GM18517 (cell line): ENCODE measurements around the gene SPATA32.
"Not testable (repeated sequence)": the region's sequence is repeated elsewhere in the genome, so short reads cannot be mapped to it uniquely, and the experiment has no call there.

ENCODE experiments used
- ATAC-seq: cut with Tn5 transposase; IDR thresholded peaks from one replicate; pipeline ENCODE4 v1.9.1; 2021; ENCODE audit warnings: mild to moderate bottlenecking, moderate library complexity; ENCODE audit not compliant: unreplicated experiment

Gene SPATA32

GRCh38 chr17:45273551-45273957 is 11.7 kb upstream of the SPATA32 start:
- ATAC-seq: no peak

GRCh38 chr17:45271603-45272002 is 9.7 kb upstream of the SPATA32 start:
- ATAC-seq: no peak

DNA sequence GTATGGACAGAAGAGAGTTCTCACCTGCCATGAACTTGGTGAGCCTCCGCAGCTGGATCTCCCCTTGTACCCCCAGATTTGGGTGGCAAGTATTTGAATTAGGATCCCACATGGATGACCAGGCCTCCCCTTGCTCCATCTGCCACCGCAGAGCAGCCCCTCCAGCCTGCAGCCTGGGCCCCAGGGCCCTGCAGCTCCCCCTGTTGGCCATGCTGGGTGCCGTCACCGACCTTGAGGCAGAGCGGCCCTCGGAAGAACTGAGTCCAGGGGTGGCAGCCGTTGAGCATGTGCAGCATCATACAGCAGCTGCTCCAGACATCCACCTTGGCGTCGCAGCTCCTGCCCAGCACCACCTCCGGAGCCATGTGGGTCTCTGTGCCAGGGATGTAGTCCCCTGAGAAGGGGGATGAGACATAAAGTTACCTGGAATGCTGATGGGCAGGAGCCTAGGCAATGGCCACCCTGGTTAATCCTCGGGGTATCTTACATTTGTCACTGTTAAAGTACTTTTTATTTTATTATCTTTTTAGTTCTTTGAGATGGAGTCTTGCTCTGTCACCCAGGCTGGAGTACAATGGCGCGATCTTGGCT is 9.0 kb upstream of the SPATA32 start:
- ATAC-seq: no peak

GRCh38 chr17:45269912-45270311 is 8.0 kb upstream of the SPATA32 start:
- no peak for ATAC-seq

DNA sequence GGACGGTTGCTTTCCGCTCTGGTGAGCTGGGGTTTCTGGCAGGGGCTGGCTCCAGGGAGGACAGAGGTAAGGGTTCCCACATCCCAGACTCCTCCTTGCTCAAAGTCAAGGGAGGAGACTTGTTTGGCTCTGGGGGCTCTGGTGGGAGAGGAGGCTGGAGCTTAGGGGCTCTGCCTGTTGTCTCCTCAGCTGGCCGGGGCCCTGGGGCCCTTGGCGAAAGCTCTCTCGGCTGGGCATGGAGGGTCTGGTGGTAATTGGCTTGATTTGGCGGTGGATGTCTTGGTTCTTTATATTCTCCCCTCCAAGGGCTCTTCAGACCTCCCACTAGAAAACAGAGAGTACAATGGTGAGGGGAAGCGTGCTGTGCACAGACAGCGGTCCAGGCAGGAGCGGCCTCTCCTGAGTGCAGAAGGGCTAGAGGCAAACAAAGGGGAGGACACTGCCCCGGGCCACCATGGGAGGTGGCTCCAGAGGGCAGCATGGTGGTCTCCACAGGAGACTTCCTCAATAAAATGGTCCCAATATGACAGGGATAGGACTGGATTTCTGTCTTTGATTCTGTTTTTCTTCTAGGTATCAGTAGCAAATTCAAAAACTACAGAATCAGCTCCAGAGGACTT is 5.7 kb upstream of the SPATA32 start:
- no peak for ATAC-seq

DNA sequence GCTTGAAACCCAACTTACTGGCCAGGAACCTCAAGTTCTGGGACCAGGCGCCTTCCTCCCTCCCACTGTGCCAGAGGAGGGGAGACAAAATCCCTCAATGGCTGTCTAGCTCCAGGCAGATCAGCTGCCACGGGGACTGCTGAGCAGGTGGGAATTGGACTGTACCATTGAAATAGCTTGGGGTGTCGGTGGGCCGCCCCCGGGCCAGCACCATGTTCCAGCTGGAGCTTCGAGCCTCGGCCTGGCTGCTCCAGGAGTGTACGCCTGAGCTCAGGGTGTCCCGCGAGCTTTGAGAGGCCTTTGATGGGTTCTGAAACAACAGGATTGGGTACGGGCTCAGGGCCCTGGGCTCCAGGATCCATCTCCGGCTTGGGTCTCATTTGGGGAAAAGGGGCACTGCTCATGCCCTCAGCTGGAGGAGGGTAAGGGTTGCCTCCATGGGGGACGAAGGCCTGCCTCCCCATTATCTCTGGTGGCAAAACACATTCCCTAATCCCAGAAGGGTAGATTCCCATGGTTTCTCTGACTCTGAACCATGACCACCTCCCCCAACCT is 4.6 kb upstream of the SPATA32 start:
- no peak for ATAC-seq

GRCh38 chr17:45265821-45266220 is 3.9 kb upstream of the SPATA32 start:
- ATAC-seq: no peak

DNA sequence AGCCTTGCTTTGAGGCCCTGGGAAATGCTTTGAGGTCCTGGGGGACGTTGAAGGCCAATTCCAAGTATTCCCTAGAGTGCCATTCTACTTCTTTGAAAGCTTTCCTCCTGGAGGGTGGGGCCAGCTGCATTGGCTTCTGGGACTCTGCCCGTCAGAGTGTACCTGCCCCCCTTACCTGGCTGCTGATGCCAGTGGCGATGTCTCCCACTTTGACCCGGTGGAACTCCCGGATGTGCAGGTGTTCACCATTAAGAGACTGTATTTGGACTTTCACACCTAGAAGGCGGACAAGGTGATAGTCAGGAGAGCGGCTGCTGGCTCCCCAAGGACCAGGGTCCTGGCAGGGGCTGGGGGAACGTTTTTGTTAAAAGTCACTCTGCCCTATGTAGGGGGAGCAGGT is 3.1 kb upstream of the SPATA32 start:
- ATAC-seq: no peak

GRCh38 chr17:45264430-45264829 is 2.5 kb upstream of the SPATA32 start:
- no peak for ATAC-seq

DNA sequence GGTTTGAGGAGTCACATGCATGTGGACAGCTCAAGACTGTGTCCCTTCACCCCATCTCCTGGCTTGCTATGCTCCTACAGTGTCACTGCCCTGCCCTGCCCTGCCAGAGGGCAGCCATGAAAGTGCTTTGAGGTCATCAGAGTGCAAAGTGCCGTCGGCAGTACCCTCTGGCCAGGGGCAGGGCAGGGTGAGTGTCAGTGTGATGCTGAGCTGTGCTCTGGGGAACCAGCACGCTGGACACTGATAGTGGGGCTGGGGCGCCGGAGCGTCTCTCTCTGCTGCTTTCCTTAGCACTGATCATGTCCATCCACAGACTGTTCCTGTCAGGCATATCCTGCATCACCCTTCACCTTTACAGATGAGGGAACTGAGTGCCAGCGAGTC is 1.6 kb upstream of the SPATA32 start:
- no peak for ATAC-seq

- ATAC-seq: no peak
Observed at GRCh38 chr17:45262516-45263476, 902 bp upstream of the SPATA32 start.

- no peak for ATAC-seq
Observed at GRCh38 chr17:45260204-45260783, 1.6 kb downstream of the SPATA32 start.

GRCh38 chr17:45258981-45259380 is 2.9 kb downstream of the SPATA32 start:
- ATAC-seq: no peak

GRCh38 chr17:45257115-45257514 is 4.8 kb downstream of the SPATA32 start:
- no peak for ATAC-seq

DNA sequence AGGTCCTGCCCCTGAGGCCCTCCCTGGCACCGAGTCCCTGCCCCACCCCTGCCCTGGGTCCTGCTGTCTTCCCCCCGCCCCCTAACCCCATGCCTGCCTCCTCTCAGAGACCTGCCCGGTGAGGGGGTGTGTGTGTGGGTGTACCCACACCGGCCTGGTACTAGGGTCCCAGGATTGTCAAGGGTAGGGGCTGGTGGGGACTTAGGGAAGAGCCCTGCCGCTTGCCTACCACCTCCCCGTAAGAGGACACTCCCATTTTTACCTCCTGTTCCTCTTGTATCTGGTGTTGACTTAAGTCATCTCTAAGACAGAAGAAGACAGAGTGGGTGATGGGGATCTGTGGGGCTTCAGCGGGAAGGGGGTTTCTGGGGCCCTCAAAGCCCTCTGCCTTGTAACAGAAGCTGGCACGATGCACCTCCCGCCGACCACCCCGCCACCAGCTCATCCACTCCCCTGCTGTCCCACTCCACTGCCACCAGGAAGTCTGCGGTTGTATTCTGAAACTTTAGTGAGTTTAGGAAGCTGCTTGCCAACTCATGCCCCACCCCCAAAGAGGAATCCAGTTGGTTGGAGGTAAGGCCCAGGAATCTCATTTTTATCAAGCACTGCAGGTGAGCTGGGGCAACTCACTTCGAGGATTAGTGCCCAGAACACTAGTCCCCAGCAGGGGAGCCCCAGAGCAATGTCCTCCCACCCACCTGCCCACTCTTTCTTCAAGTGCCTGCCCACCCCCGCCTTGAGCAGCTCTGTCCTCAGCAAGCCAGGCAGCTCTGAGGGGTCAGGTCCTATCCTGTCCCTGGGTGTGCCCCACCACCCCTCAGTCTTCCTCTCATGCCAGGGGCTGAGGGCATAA is 5.6 kb downstream of the SPATA32 start:
- no peak for ATAC-seq

DNA sequence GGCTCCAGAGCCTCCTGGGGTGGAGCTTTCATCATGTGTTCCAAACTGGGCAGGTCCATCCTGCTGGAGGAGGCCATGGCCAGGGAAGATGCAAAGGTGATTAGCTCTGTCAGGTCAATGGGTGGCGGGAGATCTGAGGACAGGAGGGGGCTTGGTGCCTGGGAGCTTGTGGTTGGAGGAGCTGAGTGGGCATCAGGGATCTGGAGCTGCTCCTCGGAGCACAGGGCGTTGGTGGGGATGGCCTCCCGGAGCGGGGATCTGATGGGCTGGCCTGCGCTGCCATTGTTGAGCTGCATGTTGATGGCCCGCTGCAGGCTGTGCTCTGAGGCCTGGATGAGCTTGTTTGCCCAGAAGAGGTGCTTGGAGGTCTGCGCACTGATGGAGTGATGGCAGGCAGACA is 6.5 kb downstream of the SPATA32 start:
- no peak for ATAC-seq

DNA sequence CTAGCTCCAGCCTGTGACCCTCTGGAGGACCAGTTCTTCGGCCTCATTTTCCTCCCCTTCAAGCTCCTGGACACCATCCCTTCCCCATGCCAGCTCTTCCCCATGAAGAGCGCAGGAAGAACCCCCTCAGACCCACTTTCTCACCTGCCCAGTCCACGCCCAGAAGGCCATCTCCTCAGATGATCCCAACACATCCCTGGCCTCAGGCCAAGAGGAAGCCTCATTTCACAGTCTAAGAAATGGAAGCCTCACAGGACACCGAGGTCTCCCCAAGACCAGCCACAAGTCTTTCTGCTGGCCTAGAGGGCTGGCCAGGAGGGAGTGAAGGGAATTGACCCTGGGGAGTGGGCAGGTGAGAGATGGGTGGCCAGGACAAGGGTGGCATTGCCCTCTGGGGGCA is 8.0 kb downstream of the SPATA32 start:
- ATAC-seq: no peak

GRCh38 chr17:45253237-45253636 is 8.7 kb downstream of the SPATA32 start:
- not testable (repeated sequence) for ATAC-seq

DNA sequence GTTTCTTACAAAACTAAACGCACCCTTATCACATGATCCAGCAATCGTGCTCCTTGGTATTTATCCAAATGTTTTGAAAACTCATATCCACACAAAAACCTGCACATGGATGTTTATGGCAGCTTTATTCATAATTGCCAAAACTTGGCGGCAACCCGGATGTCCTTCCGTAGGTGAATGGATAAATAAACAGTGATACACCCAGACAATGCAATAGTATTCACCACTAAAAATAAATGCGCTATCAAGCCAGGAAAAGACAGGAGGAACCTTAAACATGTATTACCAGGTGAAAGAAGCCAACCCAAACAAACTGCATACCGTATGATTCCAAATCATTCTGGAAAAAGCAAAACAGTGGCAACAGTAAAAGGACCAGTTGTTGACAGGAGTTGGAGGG is 10.0 kb downstream of the SPATA32 start:
- ATAC-seq: no peak
